ENCODE data around the gene RBPJL.

DNA sequence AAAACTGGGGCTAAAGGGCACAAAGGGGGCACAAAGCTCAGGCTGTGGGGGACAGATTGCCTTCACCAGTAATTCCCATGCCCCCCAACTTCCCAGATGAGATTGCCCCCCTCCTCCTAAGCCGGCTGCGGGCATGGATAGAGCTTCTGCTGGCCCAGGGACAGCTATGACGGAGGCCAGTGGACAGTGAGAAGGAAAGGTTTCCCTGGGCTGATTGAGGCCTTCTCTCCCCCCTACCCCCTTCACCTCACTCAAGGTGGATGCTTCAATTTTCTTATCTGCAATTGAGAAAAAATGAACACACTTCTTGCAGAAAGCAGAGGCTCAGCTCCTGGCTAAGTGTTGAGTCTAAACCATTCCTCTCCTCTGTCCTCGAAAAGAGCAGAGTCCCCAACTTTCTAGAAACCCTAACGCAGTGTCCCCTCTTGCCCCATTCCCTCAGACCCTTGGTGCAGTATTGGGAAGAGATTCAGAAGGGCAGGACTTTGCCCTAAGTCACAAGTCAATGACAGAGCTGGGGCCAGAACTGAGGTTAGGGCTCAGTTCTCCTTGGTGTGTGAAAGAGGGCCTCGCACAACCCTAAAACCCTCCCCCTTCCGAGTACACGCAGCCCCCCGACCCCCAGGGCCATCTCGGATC is 40.8 kb downstream of the RBPJL start:
- TF ChIP-seq USF2 (CRISPR knock-in tag; IDR thresholded peaks at IDR 0.05) (no peak), RORB (CRISPR knock-in tag; IDR thresholded peaks at IDR 0.05) (no peak), CTCF (IDR thresholded peaks at IDR 0.05) (no peak), ESRRA (CRISPR knock-in tag; IDR thresholded peaks at IDR 0.05; ENCODE audit: borderline replicate concordance) (no peak), MLX (CRISPR knock-in tag; IDR thresholded peaks at IDR 0.05) (no peak), ATF1 (CRISPR knock-in tag; IDR thresholded peaks at IDR 0.05) (no peak), RELA (CRISPR knock-in tag; IDR thresholded peaks at IDR 0.05; ENCODE audit: borderline replicate concordance) (no peak), E2F5 (CRISPR knock-in tag; IDR thresholded peaks at IDR 0.05) (no peak)

Data from WTC11 (cell line).